A673 (cell line): ENCODE results near the gene ACSF3. TPM values are rescaled to one million over a fixed set of nuclear protein-coding genes. Genes with fewer than 3 reads are reported as not detected.

Experiments
- BruUV-seq: library from RNA; stranded (reverse); fragments of 400-500 nt; replicated peaks from 2 replicates; lab custom pipeline; 2021; lab: Mats Ljungman, UMichigan
- CTCF ChIA-PET: fragments of 300-600 bp; sonication (Branson Sonifier 250); formaldehyde crosslinking; loops from one replicate; lab custom pipeline; 2022; ENCODE audit warnings: antibody characterized with exemption; lab: Charles Lee
- POLR2A ChIA-PET: fragments of 300-600 bp; sonication (Branson Sonifier 250); formaldehyde crosslinking; loops from one replicate; lab custom pipeline; 2022; ENCODE audit warnings: antibody characterized with exemption; ENCODE audit not compliant: low non-redundant PET; lab: Charles Lee
- DNase-seq: peaks from one replicate; pipeline ENCODE4 v3.0.0-alpha.2; 2015; ENCODE audit warnings: low spot score
- H3K27ac ChIP-seq: fragments of 200-600 bp; sonication (generic); 2 replicates; pipeline ENCODE4 v1.5.1; 2016; ENCODE audit warnings: mixed run types, low read depth, mild to moderate bottlenecking, mixed read lengths, antibody characterized with exemption, low read length; ENCODE audit not compliant: poor library complexity, severe bottlenecking
- H3K27me3 ChIP-seq: fragments of 200-600 bp; sonication (generic); replicated peaks from 2 replicates; pipeline ENCODE4 v1.6.1; 2017; ENCODE audit warnings: mixed run types, low read depth, mild to moderate bottlenecking, mixed read lengths, antibody characterized with exemption, low read length; ENCODE audit not compliant: insufficient read depth, poor library complexity
- H3K36me3 ChIP-seq: fragments of 200-600 bp; sonication (generic); 2 replicates; pipeline ENCODE4 v1.6.1; 2016; ENCODE audit warnings: mixed run types, mild to moderate bottlenecking, mixed read lengths, antibody characterized with exemption, low read length; ENCODE audit not compliant: insufficient read depth, poor library complexity, severe bottlenecking
- H3K4me1 ChIP-seq: fragments of 200-600 bp; sonication (generic); 2 replicates; pipeline ENCODE4 v1.6.1; 2017; ENCODE audit warnings: mixed run types, mild to moderate bottlenecking, mixed read lengths, antibody characterized with exemption, low read length; ENCODE audit not compliant: insufficient read depth, poor library complexity, severe bottlenecking
- H3K4me3 ChIP-seq: fragments of 200-600 bp; sonication (generic); 2 replicates; pipeline ENCODE4 v1.5.1; 2016; ENCODE audit warnings: low read depth, mixed run types, mild to moderate bottlenecking, mixed read lengths, low read length; ENCODE audit not compliant: poor library complexity, severe bottlenecking
- H3K9me3 ChIP-seq: fragments of 200-600 bp; sonication (generic); 2 replicates; pipeline ENCODE4 v1.6.1; 2016; ENCODE audit warnings: mixed run types, low read depth, mild to moderate bottlenecking, mixed read lengths, antibody characterized with exemption, low read length; ENCODE audit not compliant: poor library complexity, severe bottlenecking
- EZH2 ChIP-seq: fragments of 200-600 bp; sonication (generic); IDR thresholded peaks from 2 replicates; pipeline ENCODE4 v1.6.1; 2017; ENCODE audit warnings: borderline replicate concordance, low read depth, mild to moderate bottlenecking, mixed read lengths, antibody characterized with exemption, low read length; ENCODE audit not compliant: poor library complexity, severe bottlenecking
- intact Hi-C: fragments of 100-400 bp; cut with micrococcal nuclease; formaldehyde crosslinking; loops from one replicate; pipeline ENCODE4 v1.10.0; 2022; ENCODE audit not compliant: unreplicated experiment
- total RNA-seq: library from RNA; stranded (reverse); gene quantifications from 2 replicates; pipeline ENCODE4 v1.2.3, GENCODE V29; 2021
- TF ChIP-seq, protein P1 (sequence below): fragments of 300-800, 200-600 bp; sonication (generic); conservative IDR thresholded peaks from 2 replicates; pipeline ENCODE4 v1.5.1; 2017; ENCODE audit warnings: low read depth, mild to moderate bottlenecking, antibody characterized with exemption, low read length, moderate library complexity, mixed read lengths

ACSF3 gene
- total RNA-seq, 1 experiment from 2014 or later = 27.7 TPM

DNA sequence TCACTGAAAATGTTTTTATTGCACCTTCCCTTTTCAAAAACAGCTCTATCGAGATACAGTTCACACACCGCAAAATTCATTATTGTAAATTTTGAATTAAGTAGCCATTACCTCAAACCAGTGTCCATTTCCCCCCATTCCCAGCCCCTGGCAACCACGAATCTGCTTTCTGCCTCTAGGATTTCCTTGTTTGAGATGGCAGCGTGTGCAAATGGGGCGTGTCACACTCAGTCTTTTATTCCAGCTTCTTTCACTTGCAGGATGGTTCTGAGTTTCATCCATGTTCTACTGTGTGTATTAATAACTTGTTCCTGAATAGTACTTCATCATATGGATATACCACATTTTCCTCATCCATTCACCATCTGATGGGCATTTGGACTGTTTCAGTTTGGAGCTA is 14.8 kb downstream of the ACSF3 start:
- no peak overlapping the region for H3K27ac ChIP-seq
- no TSS peak for BruUV-seq
- H3K9me3 ChIP-seq = no peaks in the 10 kb centered on the region
- H3K4me3 ChIP-seq = no peak overlapping the region
- H3K4me1 ChIP-seq = no peaks in the 10 kb centered on the region
- ChIA-PET CTCF (no interaction called here), POLR2A (no interaction called here)
- peaks cover under 1% of the 10 kb centered on the region for H3K36me3 ChIP-seq
- no peak for TF ChIP-seq EZH2
- TF ChIP-seq, protein P1, sequence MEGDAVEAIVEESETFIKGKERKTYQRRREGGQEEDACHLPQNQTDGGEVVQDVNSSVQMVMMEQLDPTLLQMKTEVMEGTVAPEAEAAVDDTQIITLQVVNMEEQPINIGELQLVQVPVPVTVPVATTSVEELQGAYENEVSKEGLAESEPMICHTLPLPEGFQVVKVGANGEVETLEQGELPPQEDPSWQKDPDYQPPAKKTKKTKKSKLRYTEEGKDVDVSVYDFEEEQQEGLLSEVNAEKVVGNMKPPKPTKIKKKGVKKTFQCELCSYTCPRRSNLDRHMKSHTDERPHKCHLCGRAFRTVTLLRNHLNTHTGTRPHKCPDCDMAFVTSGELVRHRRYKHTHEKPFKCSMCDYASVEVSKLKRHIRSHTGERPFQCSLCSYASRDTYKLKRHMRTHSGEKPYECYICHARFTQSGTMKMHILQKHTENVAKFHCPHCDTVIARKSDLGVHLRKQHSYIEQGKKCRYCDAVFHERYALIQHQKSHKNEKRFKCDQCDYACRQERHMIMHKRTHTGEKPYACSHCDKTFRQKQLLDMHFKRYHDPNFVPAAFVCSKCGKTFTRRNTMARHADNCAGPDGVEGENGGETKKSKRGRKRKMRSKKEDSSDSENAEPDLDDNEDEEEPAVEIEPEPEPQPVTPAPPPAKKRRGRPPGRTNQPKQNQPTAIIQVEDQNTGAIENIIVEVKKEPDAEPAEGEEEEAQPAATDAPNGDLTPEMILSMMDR = no peak
- DNase-seq = no peak
- intact Hi-C loops = no loop called here
- H3K27me3 ChIP-seq = no peaks in the 10 kb centered on the region

DNA sequence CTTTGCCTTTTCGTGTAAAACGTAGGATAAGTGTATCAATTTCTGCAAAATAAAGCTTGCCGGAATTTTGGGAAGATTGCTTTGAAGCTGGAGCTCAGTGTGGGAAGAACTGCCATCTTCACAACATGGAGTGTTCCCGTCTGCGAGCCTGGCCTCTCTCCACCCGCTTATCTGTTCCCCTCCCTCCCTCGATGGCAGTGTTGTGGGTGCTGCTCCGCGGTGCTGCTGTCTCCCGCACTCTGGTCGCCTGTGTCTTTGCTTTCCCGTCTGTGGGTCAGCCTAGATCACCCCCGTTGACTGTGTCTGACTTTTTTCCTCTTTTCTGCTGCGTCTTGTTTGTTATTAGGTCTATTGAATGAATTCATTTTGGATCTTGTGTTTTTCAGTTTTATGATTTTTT is 17.0 kb downstream of the ACSF3 start:
- H3K27me3 ChIP-seq = no peaks in the 10 kb centered on the region
- ChIA-PET POLR2A (no interaction called here), CTCF (no interaction called here)
- no TSS peak for BruUV-seq
- TF ChIP-seq EZH2 = no peak
- TF ChIP-seq, protein P1 = no peak
- no peak for DNase-seq
- H3K36me3 ChIP-seq = peaks cover 4% of the 10 kb centered on the region
- H3K9me3 ChIP-seq = no peaks in the 10 kb centered on the region
- H3K4me1 ChIP-seq = no peaks in the 10 kb centered on the region
- intact Hi-C loops = no loop called here
- no peak overlapping the region for H3K4me3 ChIP-seq
- H3K27ac ChIP-seq = no peak overlapping the region

DNA sequence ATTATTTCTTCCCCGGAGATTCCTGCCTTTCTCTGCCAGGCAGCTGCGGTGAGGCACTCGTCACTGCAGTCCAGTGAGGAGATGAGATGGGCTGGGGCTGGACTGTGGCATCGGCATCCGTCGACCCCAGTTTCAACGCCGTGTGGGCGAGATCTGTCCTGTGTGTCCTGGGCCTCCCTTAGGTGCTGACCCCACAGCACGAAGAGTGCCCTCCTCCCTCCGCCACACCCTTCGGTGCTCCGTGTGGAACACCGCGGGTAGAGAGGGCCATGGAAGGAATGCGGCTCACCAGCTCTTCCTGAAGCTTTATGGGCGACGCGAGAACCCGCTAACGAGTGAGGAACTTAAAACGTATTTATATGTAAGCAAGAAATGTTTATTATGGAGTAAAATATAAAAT is 17.6 kb downstream of the ACSF3 start:
- no peaks in the 10 kb centered on the region for H3K9me3 ChIP-seq
- CTCF ChIA-PET = no interaction called here
- no peaks in the 10 kb centered on the region for H3K27me3 ChIP-seq
- DNase-seq = no peak
- intact Hi-C loops = no loop called here
- POLR2A ChIA-PET = no interaction called here
- TF ChIP-seq, protein P1 = no peak
- no peak for TF ChIP-seq EZH2
- no peaks in the 10 kb centered on the region for H3K4me1 ChIP-seq
- no peak overlapping the region for H3K27ac ChIP-seq
- no TSS peak for BruUV-seq
- H3K36me3 ChIP-seq = peaks cover 4% of the 10 kb centered on the region
- H3K4me3 ChIP-seq = no peak overlapping the region
